NB4 (cell line): ENCODE results near the gene FAM221B.

ENCODE experiments used
- CTCF ChIP-seq: IDR thresholded peaks from one replicate; pipeline ENCODE4 v1.5.1; 2012; ENCODE audit warnings: low read depth, low read length
- POLR2A ChIP-seq: IDR thresholded peaks from 2 replicates; pipeline ENCODE4 v1.6.1; 2011; ENCODE audit warnings: mild to moderate bottlenecking; ENCODE audit not compliant: insufficient read length; ENCODE audit errors: extremely low read depth
- TF ChIP-seq, protein P1 (sequence below): IDR thresholded peaks from 2 replicates; pipeline ENCODE4 v1.6.1; 2011; ENCODE audit warnings: low read depth, low read length

DNA sequence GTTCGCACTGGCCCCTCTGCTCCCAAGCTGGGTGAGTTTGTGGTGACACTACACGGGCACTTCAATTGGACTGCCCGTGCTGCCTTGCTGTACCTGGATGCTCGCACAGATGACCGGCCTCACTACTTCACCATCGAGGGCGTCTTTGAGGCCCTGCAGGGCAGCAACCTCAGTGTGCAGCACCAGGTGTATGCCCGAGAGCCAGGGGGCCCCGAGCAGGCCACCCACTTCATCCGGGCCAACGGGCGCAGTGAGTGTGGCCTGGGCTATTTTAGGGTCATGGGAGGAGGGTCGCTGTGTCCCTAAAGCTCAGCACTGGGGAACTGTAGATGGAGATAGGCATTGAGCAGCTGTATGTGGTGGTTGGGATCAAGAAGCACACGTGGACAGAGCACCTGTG lies 35.7 kb downstream of the FAM221B start:
- TF ChIP-seq CTCF (no peak), POLR2A (no peak)
- TF ChIP-seq, protein P1, sequence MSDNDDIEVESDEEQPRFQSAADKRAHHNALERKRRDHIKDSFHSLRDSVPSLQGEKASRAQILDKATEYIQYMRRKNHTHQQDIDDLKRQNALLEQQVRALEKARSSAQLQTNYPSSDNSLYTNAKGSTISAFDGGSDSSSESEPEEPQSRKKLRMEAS, result no peak
